GM23338 (cell line): ENCODE results near the gene CASP10. TPM values are rescaled to one million over a fixed set of nuclear protein-coding genes. Genes with fewer than 3 reads are reported as not detected.

Experiments used
- ATAC-seq: fragments of 200-7000 bp; cut with Tn5 transposase; 3 replicates; pipeline ENCODE4 v1.9.1; 2020
- DNase-seq: peaks from one replicate; pipeline ENCODE4 v3.0.0-alpha.2; 2015; ENCODE audit warnings: low spot score
- H2AFZ ChIP-seq: fragments of 200-600 bp; sonication (generic); 2 replicates; pipeline ENCODE4 v1.8.0; 2016; ENCODE audit warnings: antibody characterized with exemption, mild to moderate bottlenecking, moderate library complexity
- H3F3A ChIP-seq: fragments of 200-600 bp; sonication (generic); replicated peaks from 2 replicates; pipeline ENCODE4 v1.8.0; 2017; ENCODE audit warnings: antibody characterized with exemption, mixed run types, low read depth
- H3K27ac ChIP-seq: fragments of 200-600 bp; sonication (generic); 2 replicates; pipeline ENCODE4 v1.6.1; 2016; ENCODE audit warnings: low read depth
- H3K27me3 ChIP-seq: fragments of 200-600 bp; sonication (generic); 2 replicates; pipeline ENCODE4 v1.8.0; 2016; ENCODE audit warnings: mild to moderate bottlenecking, mixed run types, moderate library complexity; ENCODE audit not compliant: insufficient read depth
- H3K36me3 ChIP-seq: fragments of 200-600 bp; sonication (generic); 2 replicates; pipeline ENCODE4 v1.8.0; 2016; ENCODE audit warnings: mild to moderate bottlenecking; ENCODE audit not compliant: insufficient read depth
- H3K4me1 ChIP-seq: fragments of 200-600 bp; sonication (generic); 2 replicates; pipeline ENCODE4 v1.8.0; 2016; ENCODE audit warnings: mild to moderate bottlenecking, moderate library complexity; ENCODE audit not compliant: insufficient read depth
- H3K4me2 ChIP-seq: fragments of 200-600 bp; sonication (generic); 2 replicates; pipeline ENCODE4 v1.7.1; 2017; ENCODE audit warnings: mixed run types
- H3K4me3 ChIP-seq: fragments of 200-600 bp; sonication (generic); 2 replicates; pipeline ENCODE4 v1.6.1; 2016; ENCODE audit warnings: mixed run types
- H3K79me2 ChIP-seq: fragments of 200-600 bp; sonication (generic); replicated peaks from 2 replicates; pipeline ENCODE4 v1.8.0; 2017; ENCODE audit warnings: mild to moderate bottlenecking; ENCODE audit not compliant: insufficient read depth
- H3K9me2 ChIP-seq: fragments of 200-600 bp; sonication (generic); 2 replicates; pipeline ENCODE4 v1.8.0; 2017; ENCODE audit not compliant: insufficient read depth
- H4K20me1 ChIP-seq: fragments of 200-600 bp; sonication (generic); replicated peaks from 2 replicates; pipeline ENCODE4 v1.8.0; 2017; ENCODE audit warnings: mild to moderate bottlenecking; ENCODE audit not compliant: insufficient read depth
- H3K27ac Mint-ChIP-seq: 2 replicates; pipeline ENCODE4 v1.8.0; 2020; ENCODE audit warnings: inconsistent platforms, mild to moderate bottlenecking, moderate library complexity, mixed read lengths
- H3K27me3 Mint-ChIP-seq: 3 replicates; pipeline ENCODE4 v1.8.0; 2022; ENCODE audit warnings: low read depth, mild to moderate bottlenecking, moderate library complexity, mixed read lengths, inconsistent platforms; ENCODE audit not compliant: insufficient read depth, poor library complexity
- H3K36me3 Mint-ChIP-seq: 3 replicates; pipeline ENCODE4 v1.8.0; 2021; ENCODE audit warnings: low read depth, mild to moderate bottlenecking, inconsistent platforms, moderate library complexity, mixed read lengths
- H3K4me1 Mint-ChIP-seq: 3 replicates; pipeline ENCODE4 v1.8.0; 2020; ENCODE audit warnings: mild to moderate bottlenecking, inconsistent platforms, mixed read lengths
- H3K4me3 Mint-ChIP-seq: 3 replicates; pipeline ENCODE4 v1.8.0; 2021; ENCODE audit warnings: moderate library complexity, mild to moderate bottlenecking, inconsistent platforms, mixed read lengths
- H3K9me3 Mint-ChIP-seq: 3 replicates; pipeline ENCODE4 v1.8.0; 2020; ENCODE audit warnings: moderate library complexity, mild to moderate bottlenecking, inconsistent platforms, mixed read lengths
- CREB1 ChIP-seq: fragments of 250-450 bp; sonication (Bioruptor Pico); IDR thresholded peaks from 2 replicates; pipeline ENCODE4 v1.5.0; 2020; ENCODE audit warnings: low read depth, mild to moderate bottlenecking, moderate library complexity
- CTCF ChIP-seq, 2 experiments: fragments of 200-600 bp in 1 of 2; sonication (generic) in 1 of 2; conservative IDR thresholded peaks; 2 replicates each; pipeline versions ENCODE4 v1.5.1 to v1.6.1; 2016 to 2017; ENCODE audit warnings: antibody characterized with exemption in 2 of 2, low read depth in 2 of 2, mild to moderate bottlenecking in 2 of 2, moderate library complexity in 1 of 2
- ETS1 ChIP-seq: IDR thresholded peaks from 2 replicates; pipeline ENCODE4 v1.6.1; 2016; ENCODE audit warnings: antibody characterized with exemption
- EZH2 ChIP-seq: fragments of 200-600 bp; sonication (generic); IDR thresholded peaks from one replicate; pipeline ENCODE4 v1.8.0; 2017; ENCODE audit warnings: antibody characterized with exemption, mild to moderate bottlenecking, low read depth; ENCODE audit not compliant: unreplicated experiment
- EZH2phosphoT487 ChIP-seq: fragments of 200-600 bp; sonication (generic); IDR thresholded peaks from one replicate; pipeline ENCODE4 v1.8.1; 2018; ENCODE audit warnings: antibody characterized with exemption; ENCODE audit not compliant: unreplicated experiment
- JUNB ChIP-seq: IDR thresholded peaks from one replicate; pipeline ENCODE4 v1.6.1; 2016; ENCODE audit warnings: antibody characterized with exemption; ENCODE audit not compliant: unreplicated experiment
- NANOG ChIP-seq: IDR thresholded peaks from 2 replicates; pipeline ENCODE4 v1.6.1; 2016; ENCODE audit warnings: antibody characterized with exemption, borderline replicate concordance
- POLR2AphosphoS5 ChIP-seq: IDR thresholded peaks from 2 replicates; pipeline ENCODE4 v1.6.1; 2016; ENCODE audit warnings: antibody characterized with exemption, low read depth
- REST ChIP-seq: IDR thresholded peaks from one replicate; pipeline ENCODE4 v1.6.1; 2018; ENCODE audit warnings: antibody characterized with exemption; ENCODE audit not compliant: unreplicated experiment
- STAT1 ChIP-seq: IDR thresholded peaks from one replicate; pipeline ENCODE4 v1.6.1; 2016; ENCODE audit warnings: antibody characterized with exemption; ENCODE audit not compliant: unreplicated experiment
- ZNF114 ChIP-seq: fragments of 250-450 bp; sonication (Bioruptor Pico); IDR thresholded peaks from 2 replicates; pipeline ENCODE4 v1.5.0; 2020; ENCODE audit warnings: mild to moderate bottlenecking, moderate library complexity
- ZNF331 ChIP-seq: fragments of 250-450 bp; sonication (Bioruptor Pico); IDR thresholded peaks from 2 replicates; pipeline ENCODE4 v1.5.0; 2020; ENCODE audit warnings: low read depth, mild to moderate bottlenecking, moderate library complexity
- ZNF462 ChIP-seq: fragments of 250-450 bp; sonication (Bioruptor Pico); IDR thresholded peaks from 2 replicates; pipeline ENCODE4 v1.5.0; 2020; ENCODE audit warnings: mild to moderate bottlenecking, moderate library complexity
- polyA plus RNA-seq: library from polyadenylated mRNA; unstranded; fragments of >200 nt; fragmentation: Nextera tagmentation; extraction: Ambion mirVana; gene quantifications from 2 replicates; pipeline ENCODE4 v1.2.1, GENCODE V29; 2016
- total RNA-seq: library from RNA; depleted of rRNA; stranded (reverse); fragments of >200 nt; shearing (Covaris generic); gene quantifications from 2 replicates; pipeline ENCODE4 v1.2.3, GENCODE V29; 2014

The CASP10 gene
- total and polyA plus RNA-seq, 2 experiments from 2014 or later = 1.9 to 3.5 TPM

GRCh38 chr2:201228271-201228911, 45.5 kb downstream of the CASP10 start:
- Mint-ChIP-seq H3K27me3 (peaks cover 2% of the 10 kb centered on the region), H3K36me3 (no peaks in the 10 kb centered on the region), H3K4me1 (peaks cover 10% of the 10 kb centered on the region), H3K27ac (no peak overlapping the region; the same call in 1 of the 2 replicates), H3K4me3 (no peak overlapping the region), H3K9me3 (no peaks in the 10 kb centered on the region; the same call in 2 of the 3 replicates)
- H3K27ac ChIP-seq = no peak overlapping the region
- no peaks in the 10 kb centered on the region for H4K20me1 ChIP-seq
- H3K4me3 ChIP-seq = no peak overlapping the region
- H3K27me3 ChIP-seq = no peaks in the 10 kb centered on the region
- no peak for DNase-seq
- no peaks in the 10 kb centered on the region for H3K4me1 ChIP-seq
- no peaks in the 10 kb centered on the region for H3F3A ChIP-seq
- no peak overlapping the region for H3K4me2 ChIP-seq
- H3K36me3 ChIP-seq = no peaks in the 10 kb centered on the region
- ATAC-seq = no peak
- TF ChIP-seq JUNB (no peak), EZH2 (no peak), ZNF331 (CRISPR knock-in tag) (no peak), NANOG (no peak), ZNF462 (no peak), STAT1 (no peak), EZH2phosphoT487 (no peak), ETS1 (no peak), POLR2AphosphoS5 (no peak), ZNF114 (no peak), CTCF (conservative IDR thresholded peaks at IDR 0.05; ENCODE audit: low read depth in 2 of 2) (no peak), CREB1 (no peak), REST (no peak)
- H3K9me2 ChIP-seq = no peaks in the 10 kb centered on the region
- no peaks in the 10 kb centered on the region for H3K79me2 ChIP-seq
- H2AFZ ChIP-seq = no peak overlapping the region
